WTC11 (cell line): ENCODE measurements around the gene SKAP2. TPM values are rescaled to one million over a fixed set of nuclear protein-coding genes. Genes with fewer than 3 reads are reported as not detected.

Source experiments
- ATAC-seq: fragments of 200-7000 bp; cut with Tn5 transposase; 2 replicates; pipeline ENCODE4 v1.10.0; 2021; ENCODE audit warnings: mild to moderate bottlenecking, moderate library complexity
- CTCF ChIA-PET: fragments of 300-600 bp; sonication (Branson Sonifier 250); formaldehyde crosslinking; loops from one replicate; lab custom pipeline; 2021; ENCODE audit warnings: antibody characterized with exemption; lab: Charles Lee
- POLR2A ChIA-PET: fragments of 350-600 bp; sonication (Branson Sonifier 250); formaldehyde crosslinking; loops from one replicate; lab custom pipeline; 2021; ENCODE audit warnings: antibody characterized with exemption; lab: Charles Lee
- DNase-seq: peaks from one replicate; pipeline ENCODE4 v3.0.0; 2021; ENCODE audit warnings: low spot score
- H3K27ac Mint-ChIP-seq: 2 replicates; pipeline ENCODE4 v1.8.0; 2021; ENCODE audit warnings: mixed read lengths
- H3K27me3 Mint-ChIP-seq: 2 replicates; pipeline ENCODE4 v1.8.0; 2021; ENCODE audit warnings: low read depth, mild to moderate bottlenecking, moderate library complexity, mixed read lengths
- H3K36me3 Mint-ChIP-seq: 2 replicates; pipeline ENCODE4 v1.8.0; 2021; ENCODE audit warnings: mixed read lengths
- H3K4me1 Mint-ChIP-seq: 2 replicates; pipeline ENCODE4 v1.8.0; 2022; ENCODE audit warnings: mixed read lengths
- H3K4me3 Mint-ChIP-seq: 2 replicates; pipeline ENCODE4 v1.8.0; 2021; ENCODE audit warnings: mild to moderate bottlenecking, moderate library complexity, mixed read lengths
- H3K9me3 Mint-ChIP-seq: 2 replicates; pipeline ENCODE4 v1.8.0; 2021; ENCODE audit warnings: mixed read lengths
- ARID4B ChIP-seq: sonication (generic); formaldehyde crosslinking; IDR thresholded peaks from 2 replicates; pipeline ENCODE4 v1.8.0; 2023; ENCODE audit warnings: missing genetic modification reagents, mild to moderate bottlenecking, borderline replicate concordance
- ATF6 ChIP-seq: sonication (generic); formaldehyde crosslinking; IDR thresholded peaks from 2 replicates; pipeline ENCODE4 v1.8.1; 2023; ENCODE audit warnings: mild to moderate bottlenecking, missing genetic modification reagents
- CBFB ChIP-seq: sonication (generic); formaldehyde crosslinking; IDR thresholded peaks from 2 replicates; pipeline ENCODE4 v1.8.1; 2022; ENCODE audit warnings: mild to moderate bottlenecking, low read depth, missing genetic modification reagents
- E2F5 ChIP-seq: sonication (generic); formaldehyde crosslinking; IDR thresholded peaks from 2 replicates; pipeline ENCODE4 v1.8.1; 2022; ENCODE audit warnings: mild to moderate bottlenecking, moderate library complexity, missing genetic modification reagents
- ELF4 ChIP-seq: sonication (generic); formaldehyde crosslinking; IDR thresholded peaks from 2 replicates; pipeline ENCODE4 v1.8.1; 2022; ENCODE audit warnings: low read depth, mild to moderate bottlenecking, moderate library complexity, missing genetic modification reagents
- ERG ChIP-seq: fragments of 250-450 bp; sonication (Bioruptor Pico); IDR thresholded peaks from 2 replicates; pipeline ENCODE4 v1.8.0; 2021; ENCODE audit warnings: mild to moderate bottlenecking
- GABPB1 ChIP-seq: sonication (generic); formaldehyde crosslinking; IDR thresholded peaks from 2 replicates; pipeline ENCODE4 v1.8.1; 2023; ENCODE audit warnings: mild to moderate bottlenecking, missing genetic modification reagents
- GRHL2 ChIP-seq: fragments of 250-450 bp; sonication (Bioruptor Pico); IDR thresholded peaks from 2 replicates; pipeline ENCODE4 v1.8.0; 2022; ENCODE audit warnings: mild to moderate bottlenecking, moderate library complexity; ENCODE audit not compliant: insufficient replicate concordance, severe bottlenecking
- MXD4 ChIP-seq: fragments of 250-450 bp; sonication (Bioruptor Pico); IDR thresholded peaks from 2 replicates; pipeline ENCODE4 v1.8.0; 2021; ENCODE audit warnings: mild to moderate bottlenecking, moderate library complexity, borderline replicate concordance
- NFYB ChIP-seq: sonication (generic); formaldehyde crosslinking; conservative IDR thresholded peaks from 2 replicates; pipeline ENCODE4 v1.8.0; 2022; ENCODE audit warnings: low read depth, missing genetic modification reagents
- TP53 ChIP-seq: sonication (generic); formaldehyde crosslinking; IDR thresholded peaks from 2 replicates; pipeline ENCODE4 v1.8.1; 2023; ENCODE audit warnings: mild to moderate bottlenecking, missing genetic modification reagents
- ZMAT4 ChIP-seq: fragments of 250-450 bp; sonication (Bioruptor Pico); IDR thresholded peaks from 2 replicates; pipeline ENCODE4 v1.9.0; 2021; ENCODE audit warnings: mild to moderate bottlenecking
- ZNF121 ChIP-seq: sonication (generic); formaldehyde crosslinking; IDR thresholded peaks from 2 replicates; pipeline ENCODE4 v1.8.0; 2023; ENCODE audit warnings: missing genetic modification reagents
- ZNF138 ChIP-seq: sonication (generic); formaldehyde crosslinking; conservative IDR thresholded peaks from 2 replicates; pipeline ENCODE4 v1.8.1; 2022; ENCODE audit warnings: mild to moderate bottlenecking, moderate library complexity, missing genetic modification reagents
- ZNF281 ChIP-seq: sonication (generic); formaldehyde crosslinking; IDR thresholded peaks from 2 replicates; pipeline ENCODE4 v1.8.0; 2023; ENCODE audit warnings: mild to moderate bottlenecking, missing genetic modification reagents
- total RNA-seq: library from RNA; stranded (reverse); gene quantifications from 3 replicates; pipeline ENCODE4 v1.2.3, GENCODE V29; 2021

The SKAP2 gene
- total RNA-seq, 1 experiment from 2014 or later: 2.5 TPM

GRCh38 chr7:26714006-26714405 lies 150.4 kb downstream of the SKAP2 start:
- Mint-ChIP-seq H3K27me3 (no peaks in the 10 kb centered on the region), H3K4me3 (no peak overlapping the region), H3K36me3 (no peaks in the 10 kb centered on the region), H3K4me1 (no peaks in the 10 kb centered on the region), H3K9me3 (no peaks in the 10 kb centered on the region), H3K27ac (no peak overlapping the region; the same call in 1 of the 2 replicates)
- ChIA-PET CTCF (interaction anchor here (1.4 kb wide), 1 partner anchor 32 kb away, joined by 5 read pairs; no protein-coding TSS in a partner anchor), POLR2A (no interaction called here)
- DNase-seq (no peak), ATAC-seq (no peak)
- no peak for TF ChIP-seq ERG (CRISPR knock-in tag)
- no peak for TF ChIP-seq ARID4B (CRISPR knock-in tag)
- TF ChIP-seq ZNF138 (CRISPR knock-in tag): no peak
- TF ChIP-seq ATF6: no peak
- TF ChIP-seq MXD4 (CRISPR knock-in tag): no peak
- TF ChIP-seq TP53 (CRISPR knock-in tag): no peak
- TF ChIP-seq ZNF121 (CRISPR knock-in tag): no peak
- no peak for TF ChIP-seq ZMAT4 (CRISPR knock-in tag)
- no peak for TF ChIP-seq NFYB
- no peak for TF ChIP-seq CBFB
- no peak for TF ChIP-seq ELF4
- TF ChIP-seq GRHL2: no peak
- no peak for TF ChIP-seq ZNF281 (CRISPR knock-in tag)
- no peak for TF ChIP-seq E2F5 (CRISPR knock-in tag)
- TF ChIP-seq GABPB1 (CRISPR knock-in tag): no peak
